ENCODE measurements around the gene MIOS.

GRCh38 chr7:7579638-7580037, 13.0 kb downstream of the MIOS start:
- TF ChIP-seq CTCF (IDR thresholded peaks at IDR 0.05; ENCODE audit: low read length) (no peak), EZH2 (IDR thresholded peaks at IDR 0.05; ENCODE audit: borderline replicate concordance, low read length) (no peak)
